HEK293T (cell line): Measurements from ENCODE around the gene GLOD4.
"Not testable (repeated sequence)": the region's sequence is repeated elsewhere in the genome, so short reads cannot be mapped to it uniquely, and the experiment has no call there.

Source experiments
- CTCF ChIA-PET: fragments of 350-600 bp; formaldehyde crosslinking; extraction: SDS; loops from one replicate; lab custom pipeline; 2021; ENCODE audit warnings: antibody characterized with exemption, inconsistent platforms; lab: Yijun Ruan, JAX
- POLR2A ChIA-PET: fragments of 350-600 bp; formaldehyde crosslinking; extraction: SDS; loops from one replicate; lab custom pipeline; 2020; ENCODE audit warnings: antibody characterized with exemption, inconsistent platforms; lab: Yijun Ruan, JAX
- DNase-seq: peaks from one replicate; pipeline ENCODE4 v3.0.0; 2012; ENCODE audit warnings: mixed read lengths; ENCODE audit errors: extremely low spot score
- ARNT ChIP-seq: fragments of 450-650 bp; IDR thresholded peaks from 2 replicates; pipeline ENCODE4 v1.6.1; 2017; ENCODE audit warnings: mild to moderate bottlenecking
- BHLHE40 ChIP-seq: fragments of 450-650 bp; IDR thresholded peaks from 2 replicates; pipeline ENCODE4 v1.6.1; 2016; ENCODE audit warnings: mild to moderate bottlenecking, moderate library complexity, borderline replicate concordance
- CTBP1 ChIP-seq: fragments of 450-650 bp; IDR thresholded peaks from 2 replicates; pipeline ENCODE4 v1.6.1; 2016; ENCODE audit warnings: borderline replicate concordance
- ELF4 ChIP-seq: fragments of 450-650 bp; IDR thresholded peaks from 2 replicates; pipeline ENCODE4 v1.6.1; 2017; ENCODE audit warnings: antibody characterized with exemption
- FOXA1 ChIP-seq: fragments of 450-650 bp; IDR thresholded peaks from 2 replicates; pipeline ENCODE4 v1.6.1; 2016; ENCODE audit warnings: mild to moderate bottlenecking
- FOXK2 ChIP-seq: fragments of 450-650 bp; IDR thresholded peaks from 2 replicates; pipeline ENCODE4 v1.6.1; 2016; ENCODE audit warnings: mild to moderate bottlenecking
- FOXM1 ChIP-seq: fragments of 450-650 bp; IDR thresholded peaks from 2 replicates; pipeline ENCODE4 v1.6.1; 2017; ENCODE audit warnings: mild to moderate bottlenecking, borderline replicate concordance
- HDGF ChIP-seq: fragments of 450-650 bp; IDR thresholded peaks from 2 replicates; pipeline ENCODE4 v1.6.1; 2017; ENCODE audit warnings: antibody characterized with exemption, borderline replicate concordance
- L3MBTL2 ChIP-seq: fragments of 450-650 bp; conservative IDR thresholded peaks from 2 replicates; pipeline ENCODE4 v1.6.1; 2016; ENCODE audit warnings: mild to moderate bottlenecking
- LEF1 ChIP-seq: fragments of 450-650 bp; IDR thresholded peaks from 2 replicates; pipeline ENCODE4 v1.6.1; 2017; ENCODE audit warnings: mild to moderate bottlenecking, borderline replicate concordance
- NFRKB ChIP-seq: fragments of 450-650 bp; IDR thresholded peaks from 2 replicates; pipeline ENCODE4 v1.6.1; 2016; ENCODE audit warnings: mild to moderate bottlenecking, moderate library complexity
- SP1 ChIP-seq: fragments of 450-650 bp; IDR thresholded peaks from 2 replicates; pipeline ENCODE4 v1.6.1; 2017
- SUZ12 ChIP-seq: fragments of 450-650 bp; IDR thresholded peaks from 2 replicates; pipeline ENCODE4 v1.6.1; 2016; ENCODE audit warnings: mild to moderate bottlenecking
- TARDBP ChIP-seq: fragments of 450-650 bp; IDR thresholded peaks from 2 replicates; pipeline ENCODE4 v1.6.1; 2016
- ZNF384 ChIP-seq: fragments of 450-650 bp; IDR thresholded peaks from 2 replicates; pipeline ENCODE4 v1.6.1; 2016
- TF ChIP-seq, protein P1 (sequence below): fragments of 450-650 bp; IDR thresholded peaks from 2 replicates; pipeline ENCODE4 v1.6.1; 2016

Gene GLOD4

DNA sequence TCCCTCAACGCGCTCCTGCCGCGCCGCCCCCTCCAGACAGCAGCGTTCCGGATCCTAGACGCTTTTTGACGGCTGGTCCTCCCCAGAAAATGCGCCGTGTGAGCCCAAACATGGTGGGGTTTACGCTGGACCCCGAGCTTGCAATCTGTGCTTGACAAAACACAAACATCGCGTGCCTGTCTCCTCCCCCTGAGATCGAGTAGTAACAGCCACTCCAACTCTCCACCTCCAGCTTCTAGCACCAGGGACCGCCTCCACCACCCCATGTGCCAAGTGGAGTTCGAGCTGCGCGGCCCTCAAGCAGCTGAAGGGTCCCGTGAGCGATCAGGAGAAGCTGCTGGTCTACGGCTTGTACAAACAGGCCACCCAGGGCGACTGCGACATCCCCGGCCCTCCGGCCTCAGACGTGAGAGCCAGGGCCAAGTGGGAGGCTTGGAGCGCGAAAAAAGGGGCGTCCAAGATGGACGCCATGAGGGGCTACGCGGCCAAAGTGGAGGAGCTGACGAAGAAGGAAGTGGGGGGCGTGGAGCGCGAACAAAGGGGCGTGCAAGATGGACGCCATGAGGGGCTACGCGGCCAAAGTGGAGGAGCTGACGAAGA lies 29.4 kb downstream of the GLOD4 start:
- ChIA-PET CTCF (interaction anchor here (0.6 kb wide), 1 partner anchor 13 kb away, joined by 3 read pairs; no protein-coding TSS in a partner anchor), POLR2A (interaction anchor here (0.7 to 2.4 kb wide), 2 partner anchors 14 to 29 kb away, joined by 4 to 7 read pairs; partner anchors contain the start of genes GLOD4 and MRM3)
- DNase-seq = peak; percentile 53
- TF ChIP-seq FOXK2 = no peak
- TF ChIP-seq L3MBTL2 = peak; percentile 73
- no peak for TF ChIP-seq ZNF384

DNA sequence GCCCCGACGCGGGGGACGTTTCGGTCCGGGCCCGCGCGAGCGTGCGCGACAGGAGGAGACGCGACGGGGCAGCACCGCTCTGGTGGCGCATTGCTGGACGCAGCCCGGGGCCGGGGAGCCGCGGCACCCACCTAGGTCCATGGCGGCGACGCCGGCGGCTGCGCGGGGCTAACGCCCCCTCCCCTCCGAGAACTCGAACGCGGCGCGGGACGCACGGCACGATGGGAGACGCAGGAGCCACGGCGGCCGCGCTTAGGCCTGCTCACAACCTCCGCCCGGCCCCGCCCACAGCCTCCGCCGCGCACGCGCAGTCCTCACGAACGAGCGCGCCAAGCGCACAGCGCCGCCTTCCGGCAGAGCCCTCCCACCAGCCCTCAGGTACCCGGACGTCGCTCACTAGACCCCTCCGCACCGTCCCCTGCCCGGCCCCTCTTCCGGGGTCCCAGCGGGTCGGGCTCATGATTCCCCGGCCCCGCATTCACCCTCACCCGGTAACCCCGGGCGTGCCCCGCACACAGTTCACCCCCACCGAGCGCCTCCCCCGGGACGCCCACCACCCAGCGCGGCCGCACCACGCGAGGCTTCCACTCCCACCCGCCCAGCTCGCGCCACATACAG lies 30.0 kb downstream of the GLOD4 start, which contains the start of gene GEMIN4:
Gene GEMIN4, minus strand, starts transcription at position 263 of the 618 bp plus-strand sequence. Its CDS starts 122 bp downstream, at position 141.
- DNase-seq = peak; percentile 98
- CTCF ChIA-PET = interaction anchor here (0.6 kb wide), 2 partner anchors 14 to 128 kb away, joined by 3 read pairs; no protein-coding TSS in a partner anchor
- POLR2A ChIA-PET = interaction anchor here (2.4 kb wide), 1 partner anchor 29 kb away, joined by 7 read pairs; the partner anchor contains the start of genes GLOD4 and MRM3

DNA sequence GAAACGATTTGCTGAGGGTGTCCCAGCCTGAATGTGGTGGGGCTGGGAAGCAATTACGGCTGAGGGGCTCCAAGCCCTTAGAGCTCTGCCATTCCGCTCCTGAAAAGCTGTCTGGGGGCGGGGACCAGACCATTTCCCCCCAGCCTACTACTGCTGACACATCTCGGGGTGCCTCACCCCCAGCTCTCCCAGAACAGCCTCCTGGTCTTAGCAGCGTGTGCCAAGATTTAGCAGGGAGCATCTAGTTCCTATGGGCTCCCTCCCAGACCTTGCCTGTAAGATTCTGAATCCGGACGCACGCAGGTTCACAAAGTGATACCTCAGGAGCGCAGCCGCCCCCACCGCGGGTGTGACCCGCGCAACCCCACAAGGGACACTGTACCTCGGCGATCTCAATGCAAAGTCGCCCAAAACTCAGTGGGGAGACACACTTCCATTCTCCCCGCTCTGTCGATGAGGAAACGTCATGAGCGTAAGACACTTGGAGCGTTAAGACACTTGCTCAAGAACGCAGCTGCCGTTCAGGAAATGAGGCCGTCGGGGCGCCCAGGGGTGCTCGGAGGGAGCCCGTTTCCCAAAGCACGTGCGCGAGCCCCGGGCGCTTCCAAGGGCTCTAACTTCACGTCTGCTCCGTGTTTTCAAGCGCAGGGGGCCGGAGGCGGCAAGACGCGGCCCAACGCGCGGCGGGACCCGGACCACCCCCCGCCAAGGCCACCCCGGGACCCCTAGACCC lies 30.6 kb downstream of the GLOD4 start:
- DNase-seq = peak; percentile 20
- TF ChIP-seq L3MBTL2 = peak; percentile 66
- no peak for TF ChIP-seq BHLHE40
- CTCF ChIA-PET = interaction anchor here (0.6 kb wide), 2 partner anchors 129 to 1009 kb away, joined by 3 read pairs; no protein-coding TSS in a partner anchor
- POLR2A ChIA-PET = interaction anchor here (1.8 to 2.4 kb wide), 2 partner anchors 30 to 36 kb away, joined by 7 to 8 read pairs; partner anchors contain the start of genes GLOD4 and MRM3

More for the DNA sequence above, 30.0 kb downstream of the GLOD4 start, which contains the start of gene GEMIN4:
- TF ChIP-seq FOXK2 (no peak), SUZ12 (no peak), NFRKB (no peak), ARNT (no peak), FOXA1 (no peak), L3MBTL2 (peak; percentile 90; the same call in 1 of the 2 replicates), LEF1 (no peak), ZNF384 (no peak), ELF4 (peak; percentile 62; the same call in 1 of the 2 replicates), HDGF (no peak), FOXM1 (no peak)
- TF ChIP-seq, protein P1, sequence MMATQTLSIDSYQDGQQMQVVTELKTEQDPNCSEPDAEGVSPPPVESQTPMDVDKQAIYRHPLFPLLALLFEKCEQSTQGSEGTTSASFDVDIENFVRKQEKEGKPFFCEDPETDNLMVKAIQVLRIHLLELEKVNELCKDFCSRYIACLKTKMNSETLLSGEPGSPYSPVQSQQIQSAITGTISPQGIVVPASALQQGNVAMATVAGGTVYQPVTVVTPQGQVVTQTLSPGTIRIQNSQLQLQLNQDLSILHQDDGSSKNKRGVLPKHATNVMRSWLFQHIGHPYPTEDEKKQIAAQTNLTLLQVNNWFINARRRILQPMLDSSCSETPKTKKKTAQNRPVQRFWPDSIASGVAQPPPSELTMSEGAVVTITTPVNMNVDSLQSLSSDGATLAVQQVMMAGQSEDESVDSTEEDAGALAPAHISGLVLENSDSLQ = peak; percentile 60; the same call in 1 of the 2 replicates

DNA sequence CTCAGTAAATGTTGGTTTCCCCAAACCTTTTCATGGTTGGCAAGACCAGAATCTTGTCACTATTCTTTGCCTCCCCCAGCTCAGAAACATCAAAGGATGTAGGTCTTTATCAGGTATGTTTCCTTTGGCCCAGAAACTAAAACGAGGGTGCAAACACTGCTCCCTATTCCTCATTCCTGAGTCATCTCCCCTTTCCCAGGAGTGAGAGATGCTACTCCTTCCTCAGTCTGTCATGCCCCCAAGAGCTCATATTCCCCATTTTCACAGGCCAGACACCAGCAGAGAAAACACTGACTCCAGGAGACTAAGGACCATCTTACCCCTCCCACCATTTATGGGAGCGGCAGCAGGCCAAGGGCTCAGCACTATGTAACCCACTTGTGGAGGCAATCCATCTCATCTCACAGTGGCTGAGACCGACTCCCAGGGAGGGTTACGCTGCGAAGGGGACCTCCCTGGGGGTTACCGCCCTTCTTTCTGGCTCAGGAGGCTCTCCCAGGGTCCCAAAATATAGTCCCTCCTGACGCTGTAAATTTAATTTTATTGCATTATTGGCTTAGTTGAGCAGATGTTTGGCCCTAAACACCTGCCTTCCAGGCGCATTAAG lies 31.5 kb downstream of the GLOD4 start:
- DNase-seq = no peak
- ChIA-PET CTCF (interaction anchor here (0.6 to 0.9 kb wide), 2 partner anchors 15 to 251 kb away, joined by 4 to 10 read pairs; no protein-coding TSS in a partner anchor), POLR2A (interaction anchor here (1.3 to 2.4 kb wide), 3 partner anchors 13 to 35 kb away, joined by 5 to 8 read pairs (median 7); partner anchors contain the start of genes GLOD4 and MRM3)
- no peak for TF ChIP-seq FOXA1
- no peak for TF ChIP-seq BHLHE40
- TF ChIP-seq CTBP1 = no peak
- no peak for TF ChIP-seq TARDBP
- TF ChIP-seq LEF1 = no peak
- no peak for TF ChIP-seq SUZ12
- no peak for TF ChIP-seq ELF4
- no peak for TF ChIP-seq FOXM1
- TF ChIP-seq SP1 = no peak
- TF ChIP-seq, protein P1 = no peak
- no peak for TF ChIP-seq FOXK2

- DNase-seq, CTCF ChIA-PET: not testable (repeated sequence)
- POLR2A ChIA-PET = interaction anchor here (1.3 kb wide), 1 partner anchor 12 kb away, joined by 5 read pairs; no protein-coding TSS in a partner anchor
Measured at GRCh38 chr17:749359-749758, 32.7 kb downstream of the GLOD4 start.

- DNase-seq, CTCF ChIA-PET: not testable (repeated sequence)
- POLR2A ChIA-PET = interaction anchor here (1.0 kb wide), 1 partner anchor 16 kb away, joined by 3 read pairs; no protein-coding TSS in a partner anchor
Measured at GRCh38 chr17:748604-749003, 33.5 kb downstream of the GLOD4 start.
